HG03432 (cell line): ENCODE data around the gene RPL9.
"Not testable (repeated sequence)": the region's sequence is repeated elsewhere in the genome, so short reads cannot be mapped to it uniquely, and the experiment has no call there.

ENCODE experiments used
- ATAC-seq: cut with Tn5 transposase; IDR thresholded peaks from one replicate; pipeline ENCODE4 v1.9.1; 2021; ENCODE audit warnings: mild to moderate bottlenecking, moderate library complexity; ENCODE audit not compliant: unreplicated experiment

The RPL9 gene

DNA sequence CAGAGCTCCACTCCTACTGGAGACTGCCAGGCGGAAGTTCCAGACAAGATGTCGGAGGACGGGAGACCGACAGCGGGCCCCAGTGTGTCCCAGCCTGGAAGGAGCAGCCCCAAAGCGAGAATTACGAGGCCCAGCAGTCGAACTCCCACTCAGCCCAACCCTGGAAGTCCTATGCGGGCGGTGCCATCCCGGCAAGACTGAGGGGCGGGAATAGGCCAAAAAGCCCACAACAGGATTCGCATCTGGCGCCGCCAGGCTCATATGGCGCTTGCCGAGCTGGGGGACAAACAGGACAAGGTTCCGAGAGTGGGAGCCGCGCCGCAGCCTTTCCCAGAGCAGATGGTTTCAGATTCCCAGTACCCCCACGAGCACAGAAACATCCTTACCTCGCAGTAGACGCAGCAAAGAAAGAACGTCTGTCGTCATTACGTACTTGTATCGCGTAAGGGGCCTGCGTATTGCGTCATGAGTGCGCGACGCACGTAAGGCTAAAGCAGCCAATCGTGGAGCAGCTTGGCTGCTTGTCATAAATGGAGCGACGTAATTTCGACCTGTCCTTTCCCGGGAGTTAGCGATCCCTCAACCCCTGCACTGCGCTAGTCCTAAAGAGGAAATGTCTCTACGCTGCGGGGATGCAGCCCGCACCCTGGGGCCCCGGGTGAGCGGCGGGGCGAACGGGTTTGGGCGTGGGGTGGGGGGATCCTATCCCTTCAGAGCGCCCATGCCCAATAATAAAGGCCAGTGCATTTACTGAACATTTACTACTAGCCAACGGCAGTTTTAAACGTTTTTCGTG, at the start of gene RPL9, which contains the start of gene LIAS:
Gene RPL9 (minus strand): TSS at position 418 of the 796 bp plus-strand sequence. CDS start 483 bp downstream, outside the sequence.
Gene LIAS (plus strand): TSS at position 552 of the 796 bp plus-strand sequence. CDS start 62 bp downstream, at position 614.
- ATAC-seq, result peak; percentile 86

DNA sequence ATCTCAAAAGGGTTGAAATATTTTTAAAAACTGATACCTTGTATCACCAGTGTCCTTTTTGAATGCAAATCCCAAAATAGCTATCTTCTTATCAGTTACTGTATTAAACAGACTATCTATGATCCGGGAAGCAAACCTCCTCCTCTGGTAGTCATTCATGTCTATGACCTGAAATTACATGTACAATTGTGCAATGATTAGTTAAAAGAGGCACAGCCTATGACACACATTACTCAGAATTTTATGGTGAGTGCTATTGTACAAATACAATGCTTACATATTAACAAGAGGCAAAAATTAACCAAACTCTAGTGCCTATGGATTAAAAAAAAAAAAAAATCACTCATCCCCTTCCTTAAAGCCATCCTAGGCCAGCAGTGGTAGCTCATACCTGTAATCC, 46.9 kb upstream of the RPL9 start:
- no peak for ATAC-seq

DNA sequence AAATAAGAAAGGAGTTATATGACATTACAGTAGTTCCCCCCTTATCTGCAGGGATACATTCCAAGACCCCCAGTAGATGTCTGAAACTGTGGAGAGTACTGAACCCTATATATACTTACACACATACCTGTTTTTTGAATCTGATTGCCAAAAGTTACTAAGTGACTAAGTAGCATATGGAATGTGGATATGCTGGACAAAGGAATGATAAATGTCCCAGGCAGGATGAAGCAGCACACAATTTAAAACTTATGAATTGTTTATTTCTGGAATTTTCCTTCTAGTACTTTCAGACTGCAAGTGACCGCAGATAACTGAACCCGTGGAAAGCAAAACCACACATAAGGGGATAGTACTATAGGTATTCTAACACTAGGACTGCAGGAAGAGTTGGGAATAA, 45.8 kb upstream of the RPL9 start:
- no peak for ATAC-seq

DNA sequence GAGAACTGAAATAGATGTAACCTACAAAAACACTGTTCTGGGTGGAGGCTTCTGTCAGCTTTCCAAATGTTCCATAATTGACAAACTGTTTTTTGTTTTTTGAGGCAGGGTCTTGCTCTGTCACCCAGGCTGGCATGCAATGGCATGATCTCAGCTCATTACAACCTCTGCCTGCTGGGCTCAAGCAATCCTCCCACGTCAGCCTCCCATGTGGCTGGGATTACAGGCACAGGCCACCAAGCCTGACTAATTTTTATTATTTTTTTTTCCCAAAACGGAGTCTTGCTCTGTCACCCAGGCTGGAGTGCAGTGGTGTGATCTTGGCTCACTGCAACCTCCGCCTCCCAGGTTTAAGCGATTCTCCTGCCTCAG, 43.9 kb upstream of the RPL9 start:
- not testable (repeated sequence) for ATAC-seq

DNA sequence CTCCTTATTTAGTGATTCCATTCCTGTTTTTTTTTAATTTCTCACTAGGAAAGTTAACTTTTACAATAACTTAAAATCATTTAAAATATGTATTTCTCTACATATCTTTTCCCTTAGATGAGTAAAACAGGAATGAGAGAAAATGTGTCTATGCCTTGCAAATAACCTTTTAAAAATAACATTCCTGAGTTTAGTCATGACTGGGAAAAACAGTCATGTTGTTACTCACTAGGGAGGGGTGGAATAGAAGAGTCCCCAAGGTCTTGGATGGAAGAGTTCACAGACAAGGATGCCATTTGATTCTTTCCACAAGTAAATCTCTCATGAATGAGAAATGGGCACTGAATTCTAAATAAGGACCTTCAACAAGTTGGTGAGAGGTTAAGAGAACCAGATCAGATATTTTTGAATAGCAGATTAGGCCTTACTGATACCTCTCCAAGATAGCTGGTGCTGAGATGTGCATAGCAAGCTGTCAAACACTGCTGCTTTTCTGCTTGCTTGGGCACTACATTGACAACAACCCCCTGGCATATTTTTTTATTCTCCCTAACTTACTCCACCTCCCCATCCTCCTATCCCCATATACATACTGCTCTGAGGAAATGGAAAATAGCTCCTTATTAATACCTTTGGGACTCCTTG, 43.4 kb upstream of the RPL9 start:
- no peak for ATAC-seq

DNA sequence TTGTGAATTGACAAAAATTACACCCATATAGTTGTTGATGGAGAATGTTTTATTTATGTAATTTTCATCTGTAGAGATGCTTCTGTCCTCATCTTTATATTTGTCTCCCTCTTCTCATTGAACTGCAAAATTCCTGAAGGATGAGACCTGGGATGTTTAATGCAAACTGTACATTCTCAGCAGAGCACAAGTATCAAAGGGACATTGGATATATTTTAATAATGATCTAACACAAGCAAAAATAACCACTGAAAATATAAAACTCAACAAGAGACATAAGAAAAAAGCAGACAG, 40.0 kb upstream of the RPL9 start:
- no peak for ATAC-seq

DNA sequence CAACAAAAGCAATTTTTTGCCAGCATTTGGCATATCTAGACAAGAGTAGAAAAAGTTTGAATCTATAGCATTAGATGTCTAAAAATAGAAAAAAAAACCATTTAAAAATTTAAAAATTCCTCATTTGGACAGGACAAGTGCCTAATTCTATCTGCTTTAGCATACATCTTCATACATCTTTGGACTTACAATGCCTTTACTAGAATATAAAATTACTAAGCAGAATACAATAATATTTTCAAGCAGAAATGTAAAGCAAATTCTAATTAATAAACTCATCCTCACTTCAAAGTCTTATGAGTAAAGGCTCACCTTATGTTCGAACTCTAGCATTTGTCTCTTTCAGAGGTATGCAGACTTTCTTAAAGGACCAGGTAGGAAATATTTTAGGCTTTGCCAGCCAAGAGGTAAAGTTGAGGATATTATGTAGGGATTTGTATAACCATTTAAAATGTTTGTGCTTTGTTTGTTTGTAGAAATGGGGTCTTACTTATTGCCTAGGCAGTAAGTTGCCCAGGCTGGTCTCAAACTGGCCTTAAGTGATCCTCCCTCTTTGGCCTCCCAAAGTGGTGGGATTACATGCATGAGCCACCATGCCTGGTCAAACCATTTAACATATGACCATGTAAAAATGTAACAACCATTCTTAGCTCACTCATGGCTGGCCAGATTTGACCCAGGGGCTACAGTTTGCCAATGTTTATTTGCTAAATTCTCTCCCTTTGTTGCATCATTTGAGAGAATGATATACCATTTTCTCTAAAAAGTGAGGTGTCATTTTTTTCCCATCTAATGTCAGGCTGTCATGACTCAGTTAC, 39.4 kb upstream of the RPL9 start:
- no peak for ATAC-seq

DNA sequence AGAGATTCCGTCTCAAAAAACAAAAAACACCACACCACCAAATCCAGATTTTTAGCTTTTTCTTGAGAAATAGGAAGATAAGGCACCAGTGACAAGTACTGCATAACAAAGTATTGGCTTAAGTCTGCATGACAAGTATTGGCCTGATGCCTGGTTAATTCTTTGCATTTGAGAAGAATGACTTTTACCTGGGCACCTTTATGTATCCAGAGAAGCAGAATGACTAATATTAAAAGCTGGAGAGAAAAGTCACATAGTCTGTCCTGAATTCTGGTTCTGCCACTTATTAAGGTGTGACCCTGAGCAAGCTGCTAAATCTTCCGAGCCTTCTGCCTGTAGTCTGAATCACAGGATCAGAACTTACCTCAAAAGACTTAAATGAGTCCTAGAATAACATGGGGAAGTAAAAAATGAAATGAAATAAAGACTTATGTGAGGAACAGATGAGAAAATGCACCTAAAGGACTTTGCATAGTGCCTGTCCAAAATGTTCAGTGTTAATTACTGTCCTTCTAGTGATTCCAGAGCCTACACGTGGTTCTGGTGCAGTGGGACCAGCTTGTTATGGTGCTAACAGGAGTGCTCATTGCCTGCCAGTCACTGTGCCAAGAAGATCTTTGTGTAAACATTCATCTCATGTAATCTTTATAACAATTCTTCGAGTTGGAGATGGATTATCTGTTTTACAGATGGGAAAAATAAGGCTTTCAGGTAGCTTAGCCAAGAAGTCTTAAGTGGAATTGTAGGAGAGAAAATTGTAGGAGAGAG, 36.9 kb upstream of the RPL9 start:
- no peak for ATAC-seq

DNA sequence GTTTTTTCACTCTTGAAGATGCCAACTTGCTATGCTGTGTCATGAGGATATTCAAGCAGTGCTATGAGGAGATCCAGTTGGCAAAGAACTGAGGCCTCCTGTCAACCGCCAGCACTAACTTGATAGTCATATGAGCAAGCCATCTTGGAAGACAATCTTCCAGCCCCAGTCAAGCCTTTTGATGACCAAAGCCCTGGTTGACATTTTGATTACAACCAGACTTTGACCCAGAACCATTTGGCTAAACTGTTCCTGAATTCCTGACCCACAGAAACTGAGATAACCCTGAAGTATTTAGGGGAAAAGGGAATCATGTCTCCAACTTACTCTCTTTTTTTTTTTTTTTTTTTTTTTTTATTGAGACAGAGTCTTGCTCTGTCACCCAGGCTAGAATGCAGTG, 35.6 kb upstream of the RPL9 start:
- no peak for ATAC-seq

DNA sequence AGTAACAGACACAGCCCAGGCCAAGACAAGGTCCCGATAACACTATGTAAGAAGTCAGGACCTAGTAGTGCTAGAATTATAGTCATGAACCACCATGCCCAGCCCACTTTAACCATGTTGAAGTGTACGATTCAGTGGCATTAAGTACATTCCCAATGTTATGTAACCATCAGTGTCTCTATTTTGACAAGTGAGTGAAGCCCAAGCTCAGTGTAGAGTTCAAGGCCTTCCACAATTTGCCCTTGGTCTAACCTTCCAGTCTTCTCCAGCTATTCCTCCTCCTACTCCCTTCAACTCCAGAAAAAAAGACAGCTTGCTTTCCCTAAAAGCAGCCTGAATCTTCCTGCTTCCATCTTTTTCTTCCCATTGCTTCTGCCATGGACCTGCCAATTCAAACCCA, 31.6 kb upstream of the RPL9 start:
- no peak for ATAC-seq

DNA sequence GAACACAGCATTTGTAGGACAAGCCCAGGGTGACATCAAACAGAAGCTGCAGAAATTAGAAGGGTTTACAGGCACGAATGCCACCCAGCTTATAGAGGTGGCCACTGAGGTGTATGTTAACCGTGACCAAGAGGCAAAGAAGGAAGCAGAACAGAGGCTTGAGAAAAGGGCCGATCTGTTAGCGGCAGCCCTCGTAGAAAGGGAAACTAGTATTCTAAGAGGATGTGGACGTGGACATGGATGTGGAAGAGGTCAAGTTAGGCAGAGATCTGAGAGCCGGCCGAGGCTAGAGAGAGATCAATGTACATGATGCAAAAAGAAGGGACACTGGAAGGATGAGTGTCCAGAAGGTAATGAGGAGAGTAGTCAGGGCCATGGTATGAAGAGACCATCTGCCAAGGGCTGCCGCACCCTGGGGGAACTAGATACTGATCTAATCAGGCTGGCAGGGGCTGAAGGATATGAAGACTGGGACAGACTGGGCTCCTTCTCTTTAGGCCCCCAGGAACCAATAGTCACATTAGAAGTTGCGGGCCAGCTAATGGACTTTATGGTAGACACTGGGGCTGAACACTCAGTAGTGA, 27.6 kb upstream of the RPL9 start:
- ATAC-seq, result no peak

DNA sequence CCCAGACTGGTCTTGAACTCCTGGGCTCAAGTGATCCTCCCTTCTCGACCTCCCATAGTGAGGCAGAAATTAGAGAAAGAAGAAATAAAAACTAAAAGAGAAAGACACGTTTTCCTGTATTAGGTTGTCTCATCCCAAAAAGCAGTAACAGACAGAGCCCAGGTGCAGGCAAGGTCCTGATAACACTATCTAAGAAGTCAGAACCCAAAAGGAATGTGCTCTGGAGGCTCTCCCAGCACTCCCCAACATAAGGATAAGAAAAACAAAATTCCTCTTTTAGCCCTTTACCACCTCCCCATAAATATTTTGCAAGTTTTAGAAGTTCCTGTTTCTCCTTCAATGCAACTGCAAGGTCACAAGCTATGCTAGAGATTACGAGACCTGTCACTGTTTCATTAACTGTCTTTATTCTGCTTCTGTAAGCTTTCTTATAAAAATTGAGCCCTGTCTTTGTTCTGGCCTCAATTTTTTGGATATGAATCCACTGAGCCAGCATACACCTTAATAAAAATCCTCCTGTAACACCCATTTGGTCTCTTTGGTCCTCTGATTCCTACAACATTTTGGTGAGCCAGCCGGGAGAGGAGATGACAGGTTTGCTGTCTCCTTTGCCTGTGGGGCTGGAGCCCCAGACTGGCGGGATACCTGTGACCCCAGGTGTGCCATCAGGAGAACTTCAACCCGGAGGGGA, 26.0 kb upstream of the RPL9 start:
- no peak for ATAC-seq

DNA sequence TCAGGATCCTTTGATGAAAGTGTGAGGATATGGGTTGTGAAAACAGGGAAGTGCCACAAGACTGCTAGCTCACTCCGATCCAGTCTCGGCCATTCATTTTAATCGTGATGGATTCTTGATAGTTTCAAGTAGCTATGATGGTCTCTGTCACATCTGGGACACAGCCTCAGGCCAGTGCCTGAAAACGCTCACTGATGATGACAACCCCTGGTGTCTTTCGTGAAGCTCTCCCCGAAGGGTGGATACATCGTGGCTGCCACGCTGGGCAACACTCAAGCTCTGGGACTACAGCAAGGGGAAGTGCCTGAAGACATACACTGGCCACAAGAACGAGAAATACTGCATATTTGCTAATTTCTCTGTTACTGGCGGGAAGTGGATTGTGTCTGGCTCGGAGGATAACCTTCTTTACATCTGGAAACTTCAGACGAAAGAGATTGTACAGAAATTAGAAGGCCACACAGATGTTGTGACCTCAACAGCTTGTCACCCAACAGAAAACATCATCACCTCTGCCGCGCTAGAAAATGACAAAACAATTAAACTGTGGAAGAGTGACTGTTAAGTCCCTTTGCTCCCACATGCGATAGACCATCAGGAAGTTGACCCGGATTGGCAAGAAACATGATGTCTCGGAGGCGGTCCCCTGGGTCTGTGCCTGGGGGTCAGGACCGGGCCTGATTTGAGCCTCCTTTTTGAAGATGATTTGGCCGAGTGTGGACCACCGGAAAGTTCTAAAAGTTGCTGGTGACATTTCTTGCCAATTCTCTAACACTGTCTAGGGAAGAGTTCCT, 22.4 kb upstream of the RPL9 start:
- ATAC-seq, result no peak

DNA sequence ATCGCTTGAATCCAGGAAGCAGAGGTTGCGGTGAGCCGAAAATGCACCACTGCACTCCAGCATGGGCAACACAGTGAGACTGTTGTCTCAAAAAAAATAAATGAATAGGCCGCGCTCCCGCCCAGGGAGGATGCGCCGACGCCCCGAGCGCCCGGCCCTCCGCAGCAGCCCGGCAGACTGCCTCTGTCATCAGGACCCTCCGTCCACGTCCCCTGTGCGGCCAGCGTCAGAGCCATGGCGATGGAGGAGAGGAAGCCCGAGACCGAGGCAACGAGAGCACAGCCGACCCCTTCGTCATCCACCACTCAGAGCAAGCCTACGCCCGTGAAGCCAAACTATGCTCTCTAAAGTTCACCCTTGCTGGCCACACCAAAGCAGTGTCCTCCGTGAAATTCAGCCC, 21.5 kb upstream of the RPL9 start:
- ATAC-seq, result no peak

DNA sequence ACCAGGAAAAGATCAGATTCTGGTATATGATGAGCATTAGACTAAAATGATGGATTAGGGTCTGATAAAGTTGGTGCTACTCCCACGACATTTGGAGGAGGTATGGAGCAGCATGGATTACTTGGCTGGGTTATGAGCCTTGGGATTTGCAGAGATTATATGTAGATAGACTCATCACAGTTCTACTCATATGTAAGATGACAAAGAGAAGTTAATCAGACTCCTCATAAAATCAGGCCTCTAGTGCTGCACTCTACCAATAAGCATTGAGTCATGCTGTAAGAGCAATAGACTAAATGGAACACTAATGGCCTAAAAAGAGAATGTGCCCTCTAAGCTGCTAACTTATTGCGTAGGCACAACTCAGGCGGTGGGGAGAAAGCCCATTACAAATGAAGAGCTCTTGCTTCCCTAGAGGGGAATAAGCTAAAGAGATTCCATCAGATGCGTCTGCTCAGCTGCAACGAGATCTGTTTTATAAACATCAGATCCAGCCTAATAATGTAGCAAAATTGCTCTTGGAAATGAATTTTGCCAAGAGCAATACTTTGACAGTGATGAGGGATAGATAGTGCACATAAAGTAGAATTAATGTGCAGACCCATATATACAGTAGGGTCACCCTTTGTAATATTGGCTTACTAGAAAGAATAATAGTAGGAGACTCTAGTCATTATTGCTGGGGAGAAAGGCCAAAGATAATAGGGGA, 17.6 kb upstream of the RPL9 start:
- no peak for ATAC-seq

DNA sequence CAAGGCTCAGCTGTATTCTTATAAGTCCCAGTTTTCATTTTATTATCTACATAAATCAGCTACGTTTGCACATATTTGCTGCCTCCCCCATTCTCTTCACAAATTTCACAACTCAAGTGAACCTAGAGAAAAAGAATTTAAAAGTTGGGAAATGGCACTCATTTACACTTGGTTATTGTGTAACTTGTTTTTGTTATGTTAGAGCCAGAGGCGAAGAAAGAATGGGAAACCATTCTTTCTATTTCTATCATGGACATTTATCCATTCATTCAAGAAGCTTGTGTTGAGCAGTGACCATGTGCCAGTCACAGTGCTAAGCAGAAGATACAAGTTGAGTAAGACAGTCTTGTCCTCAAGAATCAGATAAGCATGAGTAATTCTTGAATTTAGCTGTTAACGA, 13.7 kb upstream of the RPL9 start:
- no peak for ATAC-seq

DNA sequence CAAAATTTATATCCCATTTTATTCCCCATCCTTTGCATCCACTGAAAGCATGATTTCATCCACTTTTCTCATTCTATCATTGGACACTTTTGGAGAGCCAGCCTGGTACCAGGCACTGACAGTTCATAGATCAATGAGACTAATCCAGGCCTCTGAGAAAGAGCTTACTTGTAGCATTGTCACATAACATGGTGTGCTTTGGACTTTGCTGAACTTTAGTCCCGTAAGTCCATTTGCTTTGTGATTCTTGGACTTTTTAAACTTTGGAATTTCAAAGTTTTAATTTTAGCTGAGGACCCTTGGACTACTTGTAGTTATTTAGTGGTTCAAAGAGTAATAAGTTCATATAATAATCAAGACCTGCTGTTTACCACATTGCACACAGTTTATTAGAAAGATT, 11.7 kb upstream of the RPL9 start:
- no peak for ATAC-seq

DNA sequence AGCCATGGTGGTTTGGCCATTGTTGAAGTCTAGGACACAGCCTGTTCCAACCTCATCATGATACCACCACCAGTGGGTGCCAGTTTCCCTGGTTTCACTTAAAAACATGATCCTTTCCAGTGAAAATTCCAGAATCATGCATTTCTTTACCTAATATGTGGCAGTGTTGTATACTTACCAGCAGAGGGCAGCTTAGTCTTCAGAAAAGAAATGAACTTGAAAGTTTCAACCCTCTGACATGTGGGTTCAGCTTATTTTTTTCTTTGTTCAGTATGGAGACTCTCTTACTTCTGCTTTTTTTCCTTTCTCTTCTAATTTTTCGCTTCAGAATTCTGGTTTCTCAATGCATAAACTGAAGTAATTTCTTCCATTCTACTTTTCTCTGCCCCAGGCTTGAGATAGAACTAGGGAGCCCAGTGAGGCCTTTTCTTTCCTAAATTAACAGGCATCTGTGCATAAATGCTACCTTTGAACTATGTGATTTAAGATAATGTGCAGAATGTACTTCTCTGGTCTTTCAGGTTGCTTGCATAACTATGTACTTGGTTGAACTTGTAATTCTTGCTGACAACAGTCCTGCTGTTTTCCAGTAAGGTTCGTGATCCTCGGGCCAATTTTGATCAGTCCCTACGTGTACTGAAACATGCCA, 10.8 kb upstream of the RPL9 start:
- peak; percentile 76 for ATAC-seq
